ENCODE results near the gene PDE1A.
"Not testable (repeated sequence)": the region's sequence is repeated elsewhere in the genome, so short reads cannot be mapped to it uniquely, and the experiment has no call there.

Gene PDE1A

DNA sequence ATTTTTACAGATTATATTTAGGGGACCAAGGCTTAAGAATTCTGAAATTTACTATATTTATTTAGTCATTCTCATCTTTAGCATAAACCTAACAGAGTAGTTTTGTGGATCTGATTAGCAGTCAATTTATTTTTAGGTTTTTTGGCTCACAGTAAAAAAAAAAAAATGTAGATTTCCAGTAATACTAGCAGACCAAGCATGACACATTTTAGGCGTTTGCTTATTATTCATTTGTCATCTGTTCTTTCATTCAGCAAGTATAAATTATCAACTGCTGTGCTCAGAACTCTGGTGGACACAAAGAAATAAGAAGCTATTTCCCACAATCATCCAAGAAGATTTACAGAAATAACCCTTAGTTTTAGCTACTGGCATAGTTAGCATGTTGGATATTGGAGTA lies 20.6 kb downstream of the PDE1A start:
- DNase-seq (no peak), ATAC-seq (no peak)

DNA sequence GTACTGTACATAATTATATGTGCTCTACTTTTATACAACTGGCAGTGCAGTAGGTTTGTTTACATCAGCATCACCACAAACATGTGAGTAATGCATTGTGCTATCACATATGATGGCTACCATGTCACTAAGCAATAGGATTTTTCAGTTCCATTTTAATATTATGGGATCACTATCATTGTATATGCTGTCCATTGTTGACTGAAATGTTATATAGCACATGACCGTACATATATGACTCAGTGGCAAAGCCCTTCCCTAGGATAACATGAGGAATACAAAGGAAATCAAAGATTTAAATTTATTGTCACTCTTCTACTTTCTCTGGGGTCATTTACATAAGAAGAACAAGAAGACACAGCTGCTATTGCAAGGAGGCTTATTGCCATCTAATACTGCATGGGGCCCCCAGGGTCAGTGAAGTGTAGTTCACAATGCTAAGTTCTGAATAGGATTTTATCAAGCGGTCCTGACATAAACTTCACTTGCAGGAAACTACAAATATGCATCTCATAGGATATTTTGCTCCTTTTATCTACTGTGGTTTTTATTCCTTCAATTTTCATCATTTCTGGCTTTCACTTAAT lies 21.8 kb downstream of the PDE1A start:
- no peak for ATAC-seq
- no peak for DNase-seq

- no peak for DNase-seq
- ATAC-seq = no peak
These were observed 22.7 kb downstream of the PDE1A start for GRCh38 chr2:182404092-182404491.

DNA sequence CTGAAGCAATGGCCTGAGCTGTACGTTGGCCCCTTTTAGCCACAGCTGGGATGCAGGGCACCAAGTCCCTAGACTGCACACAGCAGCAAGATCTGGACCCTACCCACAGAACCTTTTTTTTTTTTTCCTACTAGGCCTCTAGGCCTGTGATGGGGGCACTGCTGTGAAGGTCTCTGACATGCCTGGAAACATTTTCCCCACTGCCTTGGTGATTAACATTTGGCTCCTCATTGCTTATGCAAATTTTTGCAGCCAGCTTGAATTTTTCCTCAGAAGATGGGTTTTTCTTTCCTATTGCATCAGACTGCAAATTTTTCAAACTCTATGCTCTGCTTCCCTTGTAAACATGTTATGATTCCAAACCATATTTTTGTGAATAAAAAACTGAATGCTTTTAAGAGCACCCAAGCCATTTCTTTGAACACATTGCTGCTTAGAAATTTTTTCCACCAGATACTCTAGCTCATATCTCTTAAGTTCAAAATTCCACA lies 33.5 kb downstream of the PDE1A start:
- ATAC-seq (no peak), DNase-seq (no peak)

DNA sequence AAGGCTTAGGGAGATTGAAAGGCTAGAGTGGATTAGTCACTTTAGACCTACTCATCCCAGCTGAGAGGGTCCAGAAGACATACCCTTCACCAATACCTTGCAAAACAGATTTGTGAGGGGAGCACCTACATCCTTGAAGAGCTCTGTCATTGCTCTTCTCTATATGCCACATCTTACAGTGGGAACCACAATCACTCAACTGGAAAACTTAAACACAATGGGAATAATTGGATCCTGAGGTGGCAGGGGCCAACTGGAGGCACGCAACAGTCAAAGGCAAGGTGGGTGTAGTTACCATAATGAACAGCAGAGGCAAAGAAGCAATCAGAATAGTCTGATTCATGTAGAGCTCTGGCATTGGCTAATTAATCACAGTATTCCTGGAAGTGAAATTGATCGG lies 35.4 kb downstream of the PDE1A start:
- DNase-seq (no peak), ATAC-seq (no peak)

DNA sequence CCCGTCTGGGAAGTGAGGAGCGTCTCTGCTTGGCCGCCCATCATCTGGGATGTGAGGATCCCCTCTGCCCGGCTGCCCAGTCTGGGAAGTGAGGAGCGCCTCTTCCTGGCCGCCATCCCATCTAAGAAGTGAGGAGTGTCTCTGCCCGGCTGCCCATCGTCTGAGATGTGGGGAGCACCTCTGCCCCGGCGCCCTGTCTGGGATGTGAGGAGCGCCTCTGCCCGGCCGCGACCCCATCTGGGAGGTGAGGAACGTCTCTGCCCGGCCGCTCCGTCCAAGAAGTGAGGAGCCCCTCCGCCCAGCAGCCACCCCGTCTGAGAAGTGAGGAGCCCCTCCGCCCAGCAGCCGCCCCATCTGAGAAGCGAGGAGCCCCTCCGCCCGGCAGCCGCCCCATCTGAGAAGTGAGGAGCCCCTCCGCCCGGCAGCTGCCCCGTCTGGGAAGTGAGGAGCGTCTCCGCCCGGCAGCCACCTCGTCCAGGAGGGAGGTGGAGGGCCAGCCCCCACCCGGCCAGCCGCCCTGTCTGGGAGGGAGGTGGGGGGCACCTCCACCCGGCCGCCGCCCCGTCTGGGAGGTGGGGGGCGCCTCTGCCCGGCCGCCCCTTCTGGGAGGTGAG lies 40.5 kb downstream of the PDE1A start:
- ATAC-seq, DNase-seq: not testable (repeated sequence)

DNA sequence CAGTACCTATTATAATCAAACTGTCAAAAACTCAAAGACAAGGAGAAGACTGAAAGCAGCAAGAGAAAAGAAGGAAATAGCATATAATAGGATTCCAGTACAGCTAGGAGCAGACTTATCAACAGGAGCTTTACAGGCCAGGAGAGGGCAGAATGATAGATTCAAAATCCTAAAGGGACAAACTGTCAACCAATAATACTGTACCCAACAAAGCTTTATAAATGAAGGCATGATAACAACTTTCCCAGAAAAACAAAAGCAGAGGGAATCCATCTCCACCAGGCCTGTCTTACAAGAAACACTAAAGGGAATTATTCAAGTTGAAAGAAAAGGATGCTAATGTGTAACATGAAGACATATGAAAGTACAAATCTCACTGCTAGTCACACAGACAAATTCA lies 42.0 kb downstream of the PDE1A start:
- no peak for ATAC-seq
- DNase-seq = no peak

- no peak for DNase-seq
- ATAC-seq = no peak
These were observed 45.6 kb downstream of the PDE1A start for GRCh38 chr2:182381225-182381624.

DNA sequence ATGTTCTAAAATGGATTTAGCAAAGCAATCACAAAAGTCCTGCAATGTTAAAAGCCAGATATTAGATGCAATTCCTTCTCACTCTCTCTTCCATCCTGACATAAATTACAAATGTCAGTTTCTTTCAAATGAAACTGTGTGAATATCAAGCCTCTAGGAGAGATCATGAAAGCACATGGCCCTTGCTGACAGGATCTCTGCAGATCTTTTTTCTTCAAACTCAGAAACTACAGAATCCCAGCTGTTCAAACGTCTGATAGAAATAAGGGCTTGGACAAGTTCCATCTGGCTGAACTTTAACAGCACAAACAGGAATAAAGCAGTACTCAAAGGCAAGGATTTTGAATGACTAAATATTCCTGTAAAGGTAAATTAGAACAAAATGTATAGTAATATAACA lies 47.6 kb downstream of the PDE1A start:
- no peak for DNase-seq
- ATAC-seq = no peak

DNA sequence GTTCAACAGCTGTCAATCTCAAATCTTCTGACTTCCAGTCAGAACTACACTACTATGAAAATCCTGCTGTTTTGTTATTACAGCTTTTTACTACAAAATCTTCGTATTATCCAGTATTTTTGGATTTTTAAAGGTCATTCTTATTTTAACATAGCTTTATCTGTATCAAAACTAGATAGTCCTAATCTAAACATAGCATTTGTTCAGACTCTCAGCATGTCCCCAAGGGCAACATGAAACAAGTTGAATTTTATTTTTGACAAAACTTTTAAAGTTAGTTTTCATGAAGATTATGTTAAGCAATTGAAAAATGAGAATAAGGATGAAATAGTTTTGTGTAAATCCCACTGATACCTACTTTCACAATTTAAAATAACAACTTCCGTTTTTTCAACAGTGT lies 48.1 kb downstream of the PDE1A start:
- ATAC-seq (no peak), DNase-seq (no peak)

DNA sequence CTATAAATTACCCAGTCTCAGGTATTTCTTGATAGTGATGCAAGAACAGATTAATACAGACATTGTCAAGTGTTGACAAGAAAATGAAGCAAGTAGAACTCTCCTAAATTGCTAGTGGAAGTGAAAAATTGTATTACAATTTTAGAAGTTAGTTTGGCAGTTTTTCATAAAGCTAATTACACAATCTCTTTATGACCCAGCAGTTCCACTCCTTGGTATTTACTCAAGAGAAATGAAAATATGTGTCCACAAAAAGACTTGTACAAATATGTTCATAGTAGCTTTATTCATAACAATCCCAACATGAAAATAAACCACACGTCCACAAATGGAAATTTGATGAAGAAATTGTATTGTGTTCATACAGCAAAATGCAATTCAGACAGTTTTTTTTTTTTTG lies 49.4 kb downstream of the PDE1A start:
- no peak for ATAC-seq
- DNase-seq = no peak

DNA sequence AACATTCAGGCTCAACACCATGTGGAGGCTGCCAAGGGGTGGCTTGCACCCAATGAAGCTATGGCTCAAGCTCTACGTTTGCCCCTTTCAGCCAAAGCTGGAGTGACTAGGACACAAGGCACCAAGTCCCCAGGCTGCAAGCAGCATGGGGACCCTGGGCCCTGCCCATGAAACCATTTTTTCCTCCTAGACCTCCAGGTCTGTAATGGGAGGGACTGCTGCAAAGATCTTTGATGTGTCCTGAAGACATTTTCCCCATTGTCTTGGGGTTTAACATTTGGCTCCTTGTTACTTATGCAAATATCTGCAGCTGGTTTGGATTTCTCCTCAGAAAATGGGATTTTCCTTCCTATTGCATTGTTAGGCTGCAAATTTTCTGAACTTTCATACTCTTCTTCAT lies 51.0 kb downstream of the PDE1A start:
- DNase-seq = no peak
- ATAC-seq = no peak

DNA sequence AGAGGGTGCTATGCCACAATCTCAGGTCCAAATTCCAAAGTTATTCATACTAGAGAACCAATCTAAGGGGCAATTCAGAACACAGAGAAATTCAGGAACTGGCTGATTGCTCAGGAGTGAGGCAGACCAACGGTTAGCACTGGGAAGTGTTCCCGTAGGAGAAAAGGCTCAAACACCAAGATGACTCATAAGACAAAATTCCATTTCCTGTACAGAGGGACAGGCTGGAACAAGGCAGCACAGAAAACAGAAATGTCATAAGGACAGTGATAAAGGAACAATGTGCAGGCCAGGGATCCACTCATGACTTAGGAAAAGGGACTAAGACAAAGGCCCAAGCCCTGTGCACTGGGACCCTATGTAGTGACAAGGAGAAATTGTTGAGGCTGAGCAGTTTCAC lies 54.2 kb downstream of the PDE1A start:
- ATAC-seq (no peak), DNase-seq (no peak)

DNA sequence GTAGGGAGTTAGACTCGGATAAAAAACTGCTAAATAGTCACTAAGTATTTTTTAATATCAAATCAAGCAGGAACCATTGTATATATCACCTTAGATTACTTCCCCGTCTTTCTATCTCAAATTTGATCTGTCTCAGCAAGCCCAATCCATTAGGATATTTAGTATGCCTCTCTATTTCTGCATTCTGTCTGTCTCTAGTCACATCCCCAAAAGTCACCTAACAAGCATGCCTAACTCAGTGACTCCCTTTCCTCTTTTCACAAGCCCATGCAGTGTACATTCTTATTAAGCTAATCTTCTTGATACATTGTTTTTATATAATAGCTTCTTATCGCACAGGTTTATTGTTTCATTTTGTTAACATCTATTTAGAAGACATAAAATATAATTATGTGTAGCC lies 57.8 kb downstream of the PDE1A start:
- no peak for ATAC-seq
- no peak for DNase-seq

- DNase-seq = no peak
These were observed 58.4 kb downstream of the PDE1A start for GRCh38 chr2:182368446-182368845.

DNA sequence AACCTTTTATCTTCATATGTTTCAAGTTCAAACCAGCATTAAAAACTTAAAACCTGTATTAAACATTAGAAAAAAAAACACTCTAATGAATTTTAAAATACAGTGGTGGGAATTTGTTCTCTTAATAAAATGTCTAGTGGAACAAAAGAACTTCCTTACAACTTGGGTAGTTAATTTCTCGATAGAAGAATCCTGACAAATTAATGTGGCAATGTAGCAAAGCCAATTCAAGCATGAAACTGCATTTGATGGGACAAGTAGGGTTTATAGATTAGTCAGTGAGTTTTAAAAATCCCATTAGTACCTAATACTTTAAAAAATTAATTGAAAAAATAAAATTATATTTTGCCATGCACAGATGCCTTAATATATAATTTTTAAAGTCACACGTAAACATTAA lies 59.4 kb downstream of the PDE1A start:
- no peak for DNase-seq
- no peak for ATAC-seq

More at GRCh38 chr2:182368446-182368845, 58.4 kb downstream of the PDE1A start:
- ATAC-seq = no peak

- no peak for ATAC-seq
- no peak for DNase-seq
These were observed 60.2 kb downstream of the PDE1A start for GRCh38 chr2:182366628-182367027.

DNA sequence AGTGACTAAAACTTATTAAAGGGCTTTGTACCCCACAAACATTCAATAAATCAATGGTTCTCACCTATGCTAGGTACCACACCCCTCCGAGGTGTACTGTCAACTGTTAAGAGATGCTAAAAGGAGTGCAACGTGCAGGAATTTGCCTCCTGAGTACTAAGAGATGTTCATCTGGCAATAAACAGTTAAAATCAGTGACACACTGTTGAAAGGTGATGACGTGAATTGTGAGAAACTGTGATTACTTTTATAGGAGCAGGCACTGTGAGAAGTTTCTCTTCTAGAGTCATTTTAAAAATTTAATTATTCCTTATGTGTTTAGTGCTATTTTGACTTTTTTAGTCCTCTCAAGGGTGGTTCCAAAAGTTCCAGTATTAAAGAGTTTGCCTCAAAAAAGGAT lies 61.0 kb downstream of the PDE1A start:
- ATAC-seq (no peak), DNase-seq (no peak)

DNA sequence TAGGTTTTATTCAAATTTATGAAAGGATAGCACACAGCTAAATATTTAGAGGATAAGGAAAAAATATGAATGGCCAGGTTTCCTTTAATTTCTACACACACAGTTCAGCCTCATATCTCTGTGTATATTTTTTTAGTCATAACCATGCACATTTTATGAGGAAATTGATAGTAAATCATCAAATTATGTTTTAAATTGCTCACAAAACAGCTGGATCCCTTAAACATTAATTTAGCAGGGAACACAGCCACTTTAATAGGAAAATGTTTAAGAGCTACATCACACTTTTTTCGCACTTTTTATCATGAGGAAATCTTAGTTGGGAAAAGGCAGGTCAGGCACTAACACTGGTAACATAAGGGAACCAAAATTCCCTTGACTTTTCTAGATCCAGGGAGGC lies 65.4 kb downstream of the PDE1A start:
- no peak for ATAC-seq
- no peak for DNase-seq

DNA sequence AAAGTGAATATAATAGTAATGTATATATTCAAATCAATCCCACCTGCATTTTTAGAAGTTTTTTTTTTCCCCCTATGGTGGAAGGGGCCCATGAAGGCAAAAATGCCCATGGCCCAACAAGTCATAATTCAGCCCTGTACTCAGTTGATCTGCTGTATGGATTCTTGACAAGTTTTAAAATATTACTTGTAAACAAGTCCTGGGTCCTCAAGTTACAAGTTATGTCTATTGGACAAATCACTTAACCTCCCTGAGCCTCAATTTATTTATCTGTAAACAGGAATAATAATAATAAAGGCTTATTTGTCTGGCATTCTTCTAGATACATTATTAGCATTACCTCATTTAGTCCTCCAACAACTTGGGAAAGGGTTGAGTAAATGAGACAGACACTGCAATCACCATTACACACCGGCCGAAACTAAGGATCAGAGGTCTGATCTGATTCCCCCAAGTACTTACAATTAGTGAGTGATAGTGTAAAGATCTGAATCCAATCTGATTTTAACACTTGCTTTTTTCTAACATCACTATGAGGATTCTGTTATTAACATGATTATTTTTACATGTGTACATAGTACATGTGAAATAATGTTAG lies 66.1 kb downstream of the PDE1A start:
- DNase-seq (no peak), ATAC-seq (no peak)

GRCh38 chr2:182359990-182360662 lies 66.7 kb downstream of the PDE1A start:
- ATAC-seq (no peak), DNase-seq (no peak)

DNA sequence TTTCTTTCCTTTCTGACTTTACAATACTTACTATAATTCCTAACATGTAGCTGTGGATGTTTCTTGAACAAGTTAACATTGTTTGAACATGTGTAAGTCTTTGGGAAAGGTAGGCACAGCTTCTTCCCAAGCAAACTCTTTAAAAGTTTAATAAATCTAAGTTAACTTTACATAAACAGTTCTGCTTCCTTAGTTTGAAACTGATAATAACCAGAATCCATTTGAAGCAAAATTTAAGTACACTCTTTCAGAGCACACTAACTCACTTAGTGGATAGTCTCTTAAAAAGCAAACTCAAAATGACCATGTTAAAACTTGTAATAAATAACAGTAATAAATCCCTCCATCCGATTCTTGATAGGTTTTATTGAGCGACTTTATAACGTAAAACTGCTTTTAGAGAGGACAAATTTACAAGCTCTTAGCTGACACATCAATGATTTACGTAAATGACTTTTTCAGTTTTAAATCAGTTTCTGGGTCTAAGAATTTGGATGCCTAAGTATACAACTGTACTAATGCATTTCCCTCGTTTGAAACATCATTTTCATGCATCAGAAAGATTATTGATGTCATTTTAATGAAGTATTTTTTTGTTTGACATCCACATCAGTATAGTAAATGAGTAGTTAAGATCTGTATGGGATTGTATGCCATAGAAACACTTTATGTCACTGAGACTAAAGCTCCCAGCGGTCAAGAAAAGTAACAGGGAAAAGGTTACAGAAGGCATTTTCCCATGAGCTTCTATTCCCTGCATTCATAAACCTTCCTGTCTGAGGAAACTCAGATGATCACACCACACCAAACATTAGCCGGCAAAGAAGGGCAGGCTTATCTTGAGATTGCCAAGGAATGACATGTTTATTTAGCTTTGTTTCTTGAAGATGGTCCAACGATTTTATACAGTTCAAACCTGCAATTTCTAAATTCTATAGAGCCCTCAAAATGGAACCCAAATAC lies 67.5 kb downstream of the PDE1A start:
- ATAC-seq (no peak), DNase-seq (no peak)
